ENCODE results near the gene NCR1.
"Not testable (repeated sequence)": the region's sequence is repeated elsewhere in the genome, so short reads cannot be mapped to it uniquely, and the experiment has no call there.

The NCR1 gene

GRCh38 chr19:54938906-54939305 lies 33.0 kb downstream of the NCR1 start:
- Histone ChIP-seq H3K4me1 (ENCODE audit: control insufficient read depth, insufficient read depth, low read depth, low read length) (no peaks in the 10 kb centered on the region), H2BK5ac (ENCODE audit: low read depth, low read length, poor library complexity, severe bottlenecking) (no peak overlapping the region), H2AK5ac (ENCODE audit: low read length, severe bottlenecking) (no peak overlapping the region), H3K79me1 (replicated peaks; ENCODE audit: low read length, poor library complexity, severe bottlenecking) (no peaks in the 10 kb centered on the region), H2BK12ac (ENCODE audit: low read length in 2 of 2) (no peak overlapping the region), H3K4me2 (ENCODE audit: low read length, poor library complexity, severe bottlenecking) (no peak overlapping the region), H3K4me3 (ENCODE audit: insufficient read depth in 1 of 2, low read depth in 1 of 2, low read length in 2 of 2) (no peak overlapping the region), H3K27me3 (ENCODE audit: control insufficient read depth in 1 of 2, insufficient read depth in 1 of 2, low read length in 2 of 2) (no peaks in the 10 kb centered on the region), H2BK120ac (ENCODE audit: low read depth, low read length) (no peak overlapping the region), H3K27ac (ENCODE audit: low read length, poor library complexity, severe bottlenecking) (no peak overlapping the region), H2BK15ac (ENCODE audit: low read depth, poor library complexity, severe bottlenecking) (no peak overlapping the region), H3K4ac (ENCODE audit: low read depth in 1 of 2, low read length in 2 of 2) (no peak overlapping the region), H4K8ac (ENCODE audit: low read length) (no peak overlapping the region), H4K91ac (ENCODE audit: low read length) (no peak overlapping the region), H3K9ac (ENCODE audit: low read length) (no peak overlapping the region), H3K14ac (ENCODE audit: low read length in 2 of 2) (no peak overlapping the region), H3K36me3 (ENCODE audit: control insufficient read depth in 1 of 2, insufficient read depth in 2 of 2, low read depth in 1 of 2, low read length in 2 of 2) (no peaks in the 10 kb centered on the region), H3K23ac (ENCODE audit: low read length in 2 of 2) (no peak overlapping the region), H3K18ac (ENCODE audit: low read depth in 1 of 2, low read length in 2 of 2) (no peak overlapping the region), H2AFZ (ENCODE audit: low read depth, low read length) (no peak overlapping the region), H3K9me3 (ENCODE audit: control insufficient read depth, low read length) (no peaks in the 10 kb centered on the region)
- 78% methylated on average over 11 of the region's 11 CpGs for WGBS
- no peak for DNase-seq

GRCh38 chr19:54939538-54939937 lies 33.6 kb downstream of the NCR1 start:
- H3K27me3 ChIP-seq (ENCODE audit: control insufficient read depth in 1 of 2, insufficient read depth in 1 of 2, low read length in 2 of 2); H3K9ac ChIP-seq (ENCODE audit: low read length); DNase-seq; H4K91ac ChIP-seq (ENCODE audit: low read length); H3K4me2 ChIP-seq (ENCODE audit: low read length, poor library complexity, severe bottlenecking); H2AK5ac ChIP-seq (ENCODE audit: low read length, severe bottlenecking); H3K27ac ChIP-seq (ENCODE audit: low read length, poor library complexity, severe bottlenecking); H3K23ac ChIP-seq (ENCODE audit: low read length in 2 of 2); H3K9me3 ChIP-seq (ENCODE audit: control insufficient read depth, low read length); H2BK12ac ChIP-seq (ENCODE audit: low read length in 2 of 2); H3K4me3 ChIP-seq (ENCODE audit: insufficient read depth in 1 of 2, low read depth in 1 of 2, low read length in 2 of 2); H2AFZ ChIP-seq (ENCODE audit: low read depth, low read length); H3K79me1 ChIP-seq (replicated peaks; ENCODE audit: low read length, poor library complexity, severe bottlenecking); H2BK120ac ChIP-seq (ENCODE audit: low read depth, low read length); H3K18ac ChIP-seq (ENCODE audit: low read depth in 1 of 2, low read length in 2 of 2); H2BK5ac ChIP-seq (ENCODE audit: low read depth, low read length, poor library complexity, severe bottlenecking); H4K8ac ChIP-seq (ENCODE audit: low read length); H3K4ac ChIP-seq (ENCODE audit: low read depth in 1 of 2, low read length in 2 of 2); H3K36me3 ChIP-seq (ENCODE audit: control insufficient read depth in 1 of 2, insufficient read depth in 2 of 2, low read depth in 1 of 2, low read length in 2 of 2); H3K14ac ChIP-seq (ENCODE audit: low read length in 2 of 2); H2BK15ac ChIP-seq (ENCODE audit: low read depth, poor library complexity, severe bottlenecking); H3K4me1 ChIP-seq (ENCODE audit: control insufficient read depth, insufficient read depth, low read depth, low read length): not testable (repeated sequence)
- 83% methylated on average over 7 of the region's 28 CpGs for WGBS

GRCh38 chr19:54943772-54944361 lies 37.9 kb downstream of the NCR1 start:
- H2BK5ac ChIP-seq (ENCODE audit: low read depth, low read length, poor library complexity, severe bottlenecking); H3K4me2 ChIP-seq (ENCODE audit: low read length, poor library complexity, severe bottlenecking); H2AFZ ChIP-seq (ENCODE audit: low read depth, low read length); H2BK12ac ChIP-seq (ENCODE audit: low read length in 2 of 2); H2AK5ac ChIP-seq (ENCODE audit: low read length, severe bottlenecking); H3K4me1 ChIP-seq (ENCODE audit: control insufficient read depth, insufficient read depth, low read depth, low read length); H3K9me3 ChIP-seq (ENCODE audit: control insufficient read depth, low read length); H2BK15ac ChIP-seq (ENCODE audit: low read depth, poor library complexity, severe bottlenecking); H4K8ac ChIP-seq (ENCODE audit: low read length); H3K27me3 ChIP-seq (ENCODE audit: control insufficient read depth in 1 of 2, insufficient read depth in 1 of 2, low read length in 2 of 2); H3K4ac ChIP-seq (ENCODE audit: low read depth in 1 of 2, low read length in 2 of 2); H3K79me1 ChIP-seq (replicated peaks; ENCODE audit: low read length, poor library complexity, severe bottlenecking); H4K91ac ChIP-seq (ENCODE audit: low read length); H3K18ac ChIP-seq (ENCODE audit: low read depth in 1 of 2, low read length in 2 of 2); H3K9ac ChIP-seq (ENCODE audit: low read length); H3K27ac ChIP-seq (ENCODE audit: low read length, poor library complexity, severe bottlenecking); DNase-seq; H3K14ac ChIP-seq (ENCODE audit: low read length in 2 of 2); H2BK120ac ChIP-seq (ENCODE audit: low read depth, low read length); H3K23ac ChIP-seq (ENCODE audit: low read length in 2 of 2); H3K4me3 ChIP-seq (ENCODE audit: insufficient read depth in 1 of 2, low read depth in 1 of 2, low read length in 2 of 2); H3K36me3 ChIP-seq (ENCODE audit: control insufficient read depth in 1 of 2, insufficient read depth in 2 of 2, low read depth in 1 of 2, low read length in 2 of 2): not testable (repeated sequence)
- 69% methylated on average over 11 of the region's 11 CpGs for WGBS

DNA sequence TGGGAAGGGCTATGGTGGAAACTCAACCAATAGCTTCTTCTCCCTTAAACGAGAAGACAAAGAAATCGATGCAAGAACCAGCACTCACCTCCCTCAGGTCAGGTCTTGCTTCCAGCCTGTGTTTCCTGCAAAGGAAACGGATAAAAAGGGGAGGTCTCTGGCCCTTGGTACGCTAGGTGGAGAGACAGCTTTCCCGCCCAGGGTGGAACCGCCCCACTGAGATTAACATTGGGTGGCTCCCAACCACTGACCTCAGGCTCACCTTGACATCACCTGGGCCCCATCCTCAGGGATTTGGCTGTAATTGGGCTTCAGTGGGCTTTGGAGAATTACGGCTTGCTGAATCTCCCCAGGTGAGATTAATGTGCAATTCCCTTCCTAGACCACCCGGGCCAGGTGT lies 41.4 kb downstream of the NCR1 start, which contains the start of gene NLRP7:
NLRP7 (minus strand) TSS at position 150 of the 400 bp plus-strand sequence.
- WGBS: 62% methylated on average over 7 of the region's 8 CpGs
- no peak for DNase-seq
- H3K4me3 ChIP-seq (ENCODE audit: insufficient read depth in 1 of 2, low read depth in 1 of 2, low read length in 2 of 2): no peak within 1 kb of the TSS

More for the DNA sequence above, 41.4 kb downstream of the NCR1 start, which contains the start of gene NLRP7:
- no peak within 1 kb of the TSS for H3K4me2 ChIP-seq (ENCODE audit: low read length, poor library complexity, severe bottlenecking)
- no peaks in the 10 kb centered on the region for H3K9me3 ChIP-seq (ENCODE audit: control insufficient read depth, low read length)
- no peak within 1 kb of the TSS for H2BK5ac ChIP-seq (ENCODE audit: low read depth, low read length, poor library complexity, severe bottlenecking)
- no peaks in the 10 kb centered on the region for H3K4me1 ChIP-seq (ENCODE audit: control insufficient read depth, insufficient read depth, low read depth, low read length)
- no peak within 1 kb of the TSS for H4K91ac ChIP-seq (ENCODE audit: low read length)
- no peak within 1 kb of the TSS for H3K14ac ChIP-seq (ENCODE audit: low read length in 2 of 2)
- H2AK5ac ChIP-seq (ENCODE audit: low read length, severe bottlenecking): no peak within 1 kb of the TSS
- H2AFZ ChIP-seq (ENCODE audit: low read depth, low read length): no peak within 1 kb of the TSS
- no peaks in the 10 kb centered on the region for H3K36me3 ChIP-seq (ENCODE audit: control insufficient read depth in 1 of 2, insufficient read depth in 2 of 2, low read depth in 1 of 2, low read length in 2 of 2)
- H3K79me1 ChIP-seq (replicated peaks; ENCODE audit: low read length, poor library complexity, severe bottlenecking): no peaks in the 10 kb centered on the region
- H2BK120ac ChIP-seq (ENCODE audit: low read depth, low read length): no peak within 1 kb of the TSS
- H3K9ac ChIP-seq (ENCODE audit: low read length): no peak within 1 kb of the TSS
- H3K4ac ChIP-seq (ENCODE audit: low read depth in 1 of 2, low read length in 2 of 2): no peak within 1 kb of the TSS
- H2BK15ac ChIP-seq (ENCODE audit: low read depth, poor library complexity, severe bottlenecking): no peak within 1 kb of the TSS
- no peak within 1 kb of the TSS for H4K8ac ChIP-seq (ENCODE audit: low read length)
- H2BK12ac ChIP-seq (ENCODE audit: low read length in 2 of 2): no peak within 1 kb of the TSS
- no peaks in the 10 kb centered on the region for H3K27me3 ChIP-seq (ENCODE audit: control insufficient read depth in 1 of 2, insufficient read depth in 1 of 2, low read length in 2 of 2)
- H3K18ac ChIP-seq (ENCODE audit: low read depth in 1 of 2, low read length in 2 of 2): no peak within 1 kb of the TSS
- H3K27ac ChIP-seq (ENCODE audit: low read length, poor library complexity, severe bottlenecking): no peak within 1 kb of the TSS
- no peak within 1 kb of the TSS for H3K23ac ChIP-seq (ENCODE audit: low read length in 2 of 2)
